Smooth muscle cell (in vitro differentiated cells): Measurements from ENCODE around the gene TRIM58. TPM values are rescaled to one million over a fixed set of nuclear protein-coding genes. Genes with fewer than 3 reads are reported as not detected.

Experiments
- DNase-seq: peaks from one replicate; lab custom pipeline; 2025; ENCODE audit not compliant: unreplicated experiment; lab: John Stamatoyannopoulos, UW
- H2AFZ ChIP-seq: fragments of 200-600 bp; sonication (generic); 2 replicates; pipeline ENCODE4 v1.6.0; 2016; ENCODE audit warnings: antibody characterized with exemption, low read depth, mild to moderate bottlenecking
- H3F3A ChIP-seq: fragments of 200-600 bp; sonication (generic); 2 replicates; pipeline ENCODE4 v1.6.0; 2017; ENCODE audit warnings: antibody characterized with exemption, low read depth
- H3K27ac ChIP-seq: fragments of 200-600 bp; sonication (generic); 2 replicates; pipeline ENCODE4 v1.5.1; 2016; ENCODE audit warnings: low read depth, mild to moderate bottlenecking
- H3K27me3 ChIP-seq: fragments of 200-600 bp; sonication (generic); 2 replicates; pipeline ENCODE4 v1.6.1; 2016; ENCODE audit warnings: low read depth, mild to moderate bottlenecking
- H3K36me3 ChIP-seq: fragments of 200-600 bp; sonication (generic); 2 replicates; pipeline ENCODE4 v1.5.1; 2016; ENCODE audit warnings: low read depth
- H3K4me1 ChIP-seq: fragments of 200-600 bp; sonication (generic); 2 replicates; pipeline ENCODE4 v1.5.1; 2016; ENCODE audit warnings: low read depth
- H3K4me2 ChIP-seq: fragments of 200-600 bp; sonication (generic); 2 replicates; pipeline ENCODE4 v1.6.0; 2016; ENCODE audit warnings: mild to moderate bottlenecking
- H3K4me3 ChIP-seq: fragments of 200-600 bp; sonication (generic); 2 replicates; pipeline ENCODE4 v1.5.1; 2016; ENCODE audit warnings: mild to moderate bottlenecking
- H3K79me2 ChIP-seq: fragments of 200-600 bp; sonication (generic); 2 replicates; pipeline ENCODE4 v1.6.0; 2016; ENCODE audit warnings: low read depth, mild to moderate bottlenecking
- H3K9ac ChIP-seq: fragments of 200-600 bp; sonication (generic); 2 replicates; pipeline ENCODE4 v1.6.0; 2016; ENCODE audit warnings: low read depth
- H3K9me3 ChIP-seq: fragments of 200-600 bp; sonication (generic); replicated peaks from 2 replicates; pipeline ENCODE4 v1.5.1; 2016; ENCODE audit warnings: low read depth
- H4K20me1 ChIP-seq: fragments of 200-600 bp; sonication (generic); 2 replicates; pipeline ENCODE4 v1.6.0; 2016; ENCODE audit warnings: low read depth
- WGBS: methylation state at CpG from one replicate; pipeline ENCODE4 v1.1.7; 2016; ENCODE audit warnings: low lambda C conversion rate; 5-methylcytosine and 5-hydroxymethylcytosine counted together
- polyA plus RNA-seq: library from polyadenylated mRNA; unstranded; fragments of >200 nt; fragmentation: Nextera tagmentation; extraction: Ambion mirVana; gene quantifications from 2 replicates; pipeline ENCODE4 v1.2.1, GENCODE V29; 2016
- total RNA-seq: library from RNA; depleted of rRNA; stranded (reverse); fragments of >200 nt; gene quantifications from 2 replicates; pipeline ENCODE4 v1.2.3, GENCODE V29; 2014
- TF ChIP-seq, protein P1 (sequence below): fragments of 200-600 bp; sonication (generic); IDR thresholded peaks from 2 replicates; pipeline ENCODE4 v1.5.1; 2017; ENCODE audit warnings: borderline replicate concordance, mild to moderate bottlenecking, antibody characterized with exemption; ENCODE audit not compliant: insufficient read depth, poor library complexity, severe bottlenecking

The TRIM58 gene
- total and polyA plus RNA-seq, 2 experiments from 2014 or later, result 0.37 TPM; not detected in 1

DNA sequence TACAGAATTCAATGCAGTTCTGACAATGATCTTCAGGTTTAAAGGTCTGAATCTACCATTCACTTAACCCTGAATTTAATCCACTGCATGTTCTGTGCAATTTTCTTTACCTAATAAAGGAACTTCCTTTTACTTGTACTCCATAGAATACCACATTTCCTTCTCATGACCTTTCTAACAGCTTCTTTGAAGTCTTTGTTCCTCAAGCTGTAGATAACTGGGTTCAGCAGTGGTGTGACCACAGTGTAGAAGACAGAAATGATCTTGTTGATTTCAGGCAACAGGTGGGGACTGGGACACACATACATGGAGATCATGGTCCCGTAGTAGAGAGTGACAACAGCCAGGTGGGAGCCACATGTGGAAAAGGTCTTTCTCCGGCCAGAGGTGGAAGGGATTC is 16.2 kb upstream of the TRIM58 start:
- no peak overlapping the region for H3K9ac ChIP-seq
- WGBS, result 82% methylated on average over 2 of the region's 2 CpGs
- H3K4me2 ChIP-seq, result no peak overlapping the region

DNA sequence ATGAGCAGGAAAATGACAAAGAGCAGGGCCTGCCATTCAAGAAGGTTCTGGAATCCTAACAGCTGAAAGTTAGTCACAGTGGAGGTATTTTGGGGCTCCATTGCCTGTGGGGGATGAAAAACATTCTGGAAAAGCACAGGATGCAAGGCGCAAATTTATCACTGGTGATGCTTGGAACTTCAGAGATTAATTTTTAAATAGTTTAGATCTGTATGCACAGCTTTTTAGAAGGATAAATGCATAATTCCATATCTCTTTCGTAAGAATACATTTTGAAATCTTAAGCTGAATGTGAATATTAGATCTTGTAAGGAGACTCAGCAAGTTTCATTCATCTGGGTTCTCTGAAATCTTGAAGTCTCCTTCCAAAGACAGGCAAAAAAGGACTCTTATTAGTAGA is 15.2 kb upstream of the TRIM58 start, which contains the start of gene OR11L1:
Gene OR11L1 (minus strand): TSS at position 101 of the 400 bp plus-strand sequence. CDS start 0 bp downstream, at position 101.
- H3K36me3 ChIP-seq, result no peaks in the 10 kb centered on the region
- H2AFZ ChIP-seq, result no peak within 1 kb of the TSS
- H3K9ac ChIP-seq, result no peak within 1 kb of the TSS
- no peak within 1 kb of the TSS for H3K4me2 ChIP-seq
- WGBS, result 79% methylated on average over 2 of the region's 2 CpGs
- no peaks in the 10 kb centered on the region for H3K4me1 ChIP-seq
- H4K20me1 ChIP-seq, result no peaks in the 10 kb centered on the region
- H3K79me2 ChIP-seq, result no peaks in the 10 kb centered on the region
- no peak for DNase-seq
- H3F3A ChIP-seq, result no peaks in the 10 kb centered on the region
- no peaks in the 10 kb centered on the region for H3K27me3 ChIP-seq
- TF ChIP-seq, protein P1, sequence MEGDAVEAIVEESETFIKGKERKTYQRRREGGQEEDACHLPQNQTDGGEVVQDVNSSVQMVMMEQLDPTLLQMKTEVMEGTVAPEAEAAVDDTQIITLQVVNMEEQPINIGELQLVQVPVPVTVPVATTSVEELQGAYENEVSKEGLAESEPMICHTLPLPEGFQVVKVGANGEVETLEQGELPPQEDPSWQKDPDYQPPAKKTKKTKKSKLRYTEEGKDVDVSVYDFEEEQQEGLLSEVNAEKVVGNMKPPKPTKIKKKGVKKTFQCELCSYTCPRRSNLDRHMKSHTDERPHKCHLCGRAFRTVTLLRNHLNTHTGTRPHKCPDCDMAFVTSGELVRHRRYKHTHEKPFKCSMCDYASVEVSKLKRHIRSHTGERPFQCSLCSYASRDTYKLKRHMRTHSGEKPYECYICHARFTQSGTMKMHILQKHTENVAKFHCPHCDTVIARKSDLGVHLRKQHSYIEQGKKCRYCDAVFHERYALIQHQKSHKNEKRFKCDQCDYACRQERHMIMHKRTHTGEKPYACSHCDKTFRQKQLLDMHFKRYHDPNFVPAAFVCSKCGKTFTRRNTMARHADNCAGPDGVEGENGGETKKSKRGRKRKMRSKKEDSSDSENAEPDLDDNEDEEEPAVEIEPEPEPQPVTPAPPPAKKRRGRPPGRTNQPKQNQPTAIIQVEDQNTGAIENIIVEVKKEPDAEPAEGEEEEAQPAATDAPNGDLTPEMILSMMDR, result no peak
- no peak within 1 kb of the TSS for H3K4me3 ChIP-seq
- H3K27ac ChIP-seq, result no peak within 1 kb of the TSS
- H3K9me3 ChIP-seq, result peaks cover 4% of the 10 kb centered on the region

More for the DNA sequence above, 16.2 kb upstream of the TRIM58 start:
- DNase-seq, result no peak
- Histone ChIP-seq H3F3A (no peaks in the 10 kb centered on the region), H3K9me3 (peaks cover 4% of the 10 kb centered on the region), H3K4me1 (no peaks in the 10 kb centered on the region), H3K27me3 (no peaks in the 10 kb centered on the region), H3K36me3 (no peaks in the 10 kb centered on the region), H3K27ac (no peak overlapping the region), H3K79me2 (no peaks in the 10 kb centered on the region), H2AFZ (no peak overlapping the region), H4K20me1 (no peaks in the 10 kb centered on the region), H3K4me3 (no peak overlapping the region)
- TF ChIP-seq, protein P1, result no peak

DNA sequence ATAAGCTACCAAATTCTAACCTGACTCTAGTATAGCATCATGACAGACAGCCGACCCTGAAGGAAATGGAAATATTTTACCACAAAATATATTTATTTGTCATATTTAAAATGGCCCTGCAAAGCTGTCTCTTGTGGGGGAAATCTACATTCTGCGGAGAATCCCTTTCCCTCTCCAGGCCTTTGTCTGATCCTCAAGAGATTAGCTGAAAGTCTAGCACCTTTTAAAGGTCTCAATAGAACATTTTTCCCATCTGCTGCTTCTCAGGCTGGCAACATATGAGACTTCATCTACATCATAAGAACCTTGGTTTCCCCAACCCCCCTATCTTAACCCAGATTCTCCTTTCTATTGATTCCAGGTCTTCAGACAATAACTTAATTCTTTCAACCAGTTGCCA is 13.6 kb upstream of the TRIM58 start:
- Histone ChIP-seq H2AFZ (no peak overlapping the region), H3K9me3 (peaks cover 4% of the 10 kb centered on the region), H3K4me1 (no peaks in the 10 kb centered on the region), H3K79me2 (no peaks in the 10 kb centered on the region), H3F3A (no peaks in the 10 kb centered on the region), H4K20me1 (no peaks in the 10 kb centered on the region), H3K4me2 (no peak overlapping the region), H3K27ac (no peak overlapping the region), H3K4me3 (no peak overlapping the region), H3K27me3 (no peaks in the 10 kb centered on the region), H3K9ac (no peak overlapping the region), H3K36me3 (no peaks in the 10 kb centered on the region)
- DNase-seq, result no peak
- WGBS, result 52% methylated on average over 2 of the region's 2 CpGs
- TF ChIP-seq, protein P1, result no peak

DNA sequence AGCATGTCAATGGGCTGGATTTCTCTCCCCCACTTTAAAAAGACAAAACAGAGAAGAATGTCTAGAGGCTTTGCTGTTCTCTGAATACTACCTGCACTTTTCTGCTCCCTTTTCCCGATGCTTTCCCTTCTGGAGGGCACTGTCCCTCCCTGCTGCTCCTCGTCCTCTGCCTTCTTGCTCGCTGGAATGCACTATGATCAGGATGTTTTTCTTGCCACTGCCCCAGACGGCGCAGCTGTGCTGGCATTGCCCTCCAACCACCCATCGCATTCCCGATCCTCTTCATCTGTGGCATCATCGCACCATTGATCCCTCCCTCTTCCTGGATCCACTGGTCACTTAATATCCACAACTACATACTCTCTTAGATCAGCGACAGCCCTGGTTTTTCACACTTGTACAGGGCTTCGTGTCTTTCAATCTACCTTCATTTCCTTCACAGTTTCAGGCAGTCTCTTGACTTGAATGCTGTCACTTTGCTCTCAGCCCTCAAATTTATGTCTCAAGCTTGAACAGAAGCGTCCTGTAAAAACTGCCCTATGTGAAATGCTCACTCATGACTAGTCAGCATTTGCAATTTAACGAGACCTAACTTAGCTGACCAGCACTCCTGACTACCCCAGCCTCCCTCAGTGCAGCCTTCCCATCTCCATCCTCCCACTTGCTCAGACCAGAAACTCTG is 11.8 kb upstream of the TRIM58 start:
- no peak overlapping the region for H3K27ac ChIP-seq
- no peaks in the 10 kb centered on the region for H3F3A ChIP-seq
- DNase-seq, result no peak
- H3K9ac ChIP-seq, result no peak overlapping the region
- H3K9me3 ChIP-seq, result peaks cover 4% of the 10 kb centered on the region
- TF ChIP-seq, protein P1, result no peak
- H4K20me1 ChIP-seq, result no peaks in the 10 kb centered on the region
- no peaks in the 10 kb centered on the region for H3K36me3 ChIP-seq
- no peaks in the 10 kb centered on the region for H3K27me3 ChIP-seq
- no peak overlapping the region for H3K4me2 ChIP-seq
- 81% methylated on average over 12 of the region's 12 CpGs for WGBS
- no peaks in the 10 kb centered on the region for H3K4me1 ChIP-seq
- H2AFZ ChIP-seq, result no peak overlapping the region
- no peaks in the 10 kb centered on the region for H3K79me2 ChIP-seq
- no peak overlapping the region for H3K4me3 ChIP-seq
